Gastroesophageal sphincter (tissue), 4 donors: ENCODE results near the gene CASKIN1. TPM values are rescaled to one million over a fixed set of nuclear protein-coding genes. Genes with fewer than 3 reads are reported as not detected.
A peak's percentile ranks its signal among the peaks of the same experiment; 100 is the strongest.

ENCODE experiments used
- ATAC-seq: fragments of 150-250 bp; one replicate; pipeline ENCODE4 v1.9.1; 2016; ENCODE audit warnings: mild to moderate bottlenecking, moderate library complexity
- H3K27ac ChIP-seq, 4 donors: fragments of 200-600 bp; sonication (generic) in 3 of 4; 1 replicate in 3 of 4; 2 replicates in 1 of 4; pipeline ENCODE4 v1.5.1; 2016 to 2019
- H3K27me3 ChIP-seq: fragments of 200-600 bp; sonication (generic); one replicate; pipeline ENCODE4 v1.5.1; 2019
- H3K36me3 ChIP-seq, 2 donors: fragments of 200-600 bp; sonication (generic); one replicate each; pipeline ENCODE4 v1.5.1; 2019; ENCODE audit warnings: control low read depth in 1 of 2
- H3K4me1 ChIP-seq, 3 donors: fragments of 200-600 bp; sonication (generic); 1 replicate in 2 of 3; 2 replicates in 1 of 3; pipeline ENCODE4 v1.5.1; 2016 to 2019; ENCODE audit warnings: control low read depth in 2 of 3
- H3K4me3 ChIP-seq, 2 donors: fragments of 200-600 bp; sonication (generic); one replicate each; pipeline ENCODE4 v1.5.1; 2019; ENCODE audit warnings: mild to moderate bottlenecking in 1 of 2, moderate library complexity in 1 of 2
- H3K9me3 ChIP-seq, 3 donors: fragments of 200-600 bp; sonication (generic); one replicate each; pipeline ENCODE4 v1.5.1; 2017 to 2019; ENCODE audit warnings: control low read depth in 2 of 3
- CTCF ChIP-seq, 4 experiments: fragments of 200-600 bp in 2 of 4; fragments of 450-650 bp in 2 of 4; sonication (generic) in 1 of 4; IDR thresholded peaks; one replicate each; pipeline ENCODE4 v1.5.1; 2017 to 2019; ENCODE audit warnings: antibody characterized with exemption in 4 of 4, mild to moderate bottlenecking in 2 of 4, moderate library complexity in 2 of 4
- EP300 ChIP-seq: sonication (generic); formaldehyde crosslinking; IDR thresholded peaks from one replicate; pipeline ENCODE4 v1.6.1; 2017; ENCODE audit warnings: antibody characterized with exemption, mild to moderate bottlenecking
- POLR2A ChIP-seq, 2 donors: fragments of 450-650 bp; IDR thresholded peaks; one replicate each; pipeline ENCODE4 v1.6.1; 2017; ENCODE audit warnings: antibody characterized with exemption in 2 of 2, mild to moderate bottlenecking in 2 of 2, moderate library complexity in 1 of 2
- POLR2AphosphoS5 ChIP-seq: sonication (generic); formaldehyde crosslinking; IDR thresholded peaks from one replicate; pipeline ENCODE4 v1.6.1; 2017; ENCODE audit warnings: antibody characterized with exemption
- WGBS, 2 donors: methylation state at CpG; one replicate each; pipeline ENCODE4 v1.1.5; 2018; ENCODE audit warnings: low coverage in 1 of 2; 5-methylcytosine and 5-hydroxymethylcytosine counted together
- total RNA-seq, 4 donors: library from RNA; depleted of rRNA; stranded (reverse); fragments of >200 nt; gene quantifications; one replicate each; pipeline ENCODE4 v1.1.0, GENCODE V29; 2016

The CASKIN1 gene
- total RNA-seq, 4 donors from 2014 or later = 0.27 to 0.35 TPM; not detected in 2

DNA sequence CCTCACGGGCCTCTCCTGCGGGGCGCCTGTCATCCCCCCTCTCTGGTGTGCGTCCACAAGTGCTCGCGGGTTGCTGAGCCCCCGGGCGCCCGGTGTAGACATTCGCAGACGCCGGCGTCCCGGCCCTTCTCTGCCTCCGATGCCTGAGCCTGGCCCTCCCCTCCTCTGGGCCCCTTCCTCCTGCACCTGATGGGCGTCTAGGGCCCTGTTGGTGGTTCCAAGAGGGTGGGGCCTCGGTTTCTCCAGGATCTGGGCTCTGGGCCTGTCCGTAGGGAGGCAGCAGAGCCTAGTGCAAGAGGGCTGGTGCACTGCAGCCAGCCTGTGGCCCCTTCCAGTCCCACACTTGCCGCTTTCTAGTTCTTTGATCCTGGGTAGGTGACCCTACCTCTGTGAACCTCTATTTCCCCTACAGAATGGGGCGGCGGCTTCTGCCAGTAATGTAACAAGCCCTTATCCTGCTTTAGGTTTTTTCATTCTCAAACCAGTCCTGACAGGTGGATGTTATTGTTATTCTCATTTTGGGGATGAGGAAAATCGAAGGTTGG, 27.6 kb upstream of the CASKIN1 start:
- WGBS, 2 donors = 0 to 27% methylated on average over 2 to 3 of the region's 22 CpGs
- Histone ChIP-seq H3K27me3 (no peaks in the 10 kb centered on the region), H3K36me3 (peaks cover 0 to 27% of the 10 kb centered on the region in 2 donors), H3K4me1 (peaks cover 0 to 40% (median 23%) of the 10 kb centered on the region in 3 donors), H3K4me3 (peak overlapping the region; percentile 95 to 97), H3K9me3 (no peaks in the 10 kb centered on the region), H3K27ac (peak overlapping the region; percentile 83 to 93 (median 89))
- TF ChIP-seq POLR2AphosphoS5 (no peak), CTCF (IDR thresholded peaks at IDR 0.05) (peak in 2 of 4 experiments; percentile 0 to 12), POLR2A (IDR thresholded peaks at IDR 0.05) (no peak)
- ATAC-seq = peak; percentile 26

- TF ChIP-seq POLR2AphosphoS5 (peak; percentile 97), POLR2A (IDR thresholded peaks at IDR 0.05) (peak; percentile 96 to 97), CTCF (IDR thresholded peaks at IDR 0.05) (peak in 2 of 4 experiments; percentile 15 to 50), EP300 (no peak)
- 0% methylated on average over 4 to 8 of the region's 82 CpGs for WGBS, 2 donors
- Histone ChIP-seq H3K9me3 (no peaks in the 10 kb centered on the region), H3K4me3 (peak within 1 kb of the TSS; percentile 95 to 97), H3K27ac (peak within 1 kb of the TSS; percentile 83 to 93 (median 89)), H3K4me1 (peaks cover 0 to 40% (median 23%) of the 10 kb centered on the region in 3 donors), H3K27me3 (no peaks in the 10 kb centered on the region), H3K36me3 (peaks cover 0 to 21% of the 10 kb centered on the region in 2 donors)
- ATAC-seq = peak; percentile 100
Observed at GRCh38 chr16:2223221-2223941, 27.0 kb upstream of the CASKIN1 start, which contains the start of gene E4F1. Gene E4F1, plus strand, starts transcription at chr16:2223591. Its CDS starts 23 bp downstream, at chr16:2223614.

GRCh38 chr16:2216330-2216729, 19.9 kb upstream of the CASKIN1 start:
- no peak for ATAC-seq
- H3K36me3 ChIP-seq = peaks cover 0 to 9% of the 10 kb centered on the region in 2 donors
- H3K4me1 ChIP-seq = peaks cover 6 to 35% (median 14%) of the 10 kb centered on the region in 3 donors
- H3K4me3 ChIP-seq = no peak overlapping the region
- H3K27me3 ChIP-seq = no peaks in the 10 kb centered on the region
- WGBS, 2 donors = 90 to 100% methylated on average over 4 of the region's 4 CpGs
- H3K27ac ChIP-seq = no peak overlapping the region
- TF ChIP-seq EP300 (no peak), POLR2AphosphoS5 (no peak), CTCF (IDR thresholded peaks at IDR 0.05) (no peak), POLR2A (IDR thresholded peaks at IDR 0.05) (no peak)
- no peaks in the 10 kb centered on the region for H3K9me3 ChIP-seq

GRCh38 chr16:2214719-2214968, 18.2 kb upstream of the CASKIN1 start, which contains the start of gene PGP:
Gene PGP, minus strand, starts transcription at chr16:2214840. Its CDS starts 63 bp downstream, at chr16:2214777.
- H3K4me1 ChIP-seq = peaks cover 6 to 35% (median 14%) of the 10 kb centered on the region in 3 donors
- H3K9me3 ChIP-seq = no peaks in the 10 kb centered on the region
- H3K36me3 ChIP-seq = peaks cover 0 to 13% of the 10 kb centered on the region in 2 donors
- ATAC-seq = no peak
- no peak for TF ChIP-seq POLR2A (IDR thresholded peaks at IDR 0.05)
- no peak for TF ChIP-seq POLR2AphosphoS5
- TF ChIP-seq EP300 = no peak
- peak in 1 of 4 experiments; percentile 45 for TF ChIP-seq CTCF (IDR thresholded peaks at IDR 0.05)
- no peaks in the 10 kb centered on the region for H3K27me3 ChIP-seq
- no CpG with 5 or more reads among the region's 48 CpGs for WGBS, 2 donors
- H3K4me3 ChIP-seq = peak within 1 kb of the TSS; percentile 55 to 81
- peak within 1 kb of the TSS; percentile 79 to 94 (median 92) for H3K27ac ChIP-seq
